Measurements from ENCODE around the gene CEPT1.

The CEPT1 gene

GRCh38 chr1:111133866-111134265, 6.2 kb upstream of the CEPT1 start:
- DNase-seq (ENCODE audit: low read depth), result no peak
- no peak overlapping the region for H3K4me3 ChIP-seq (ENCODE audit: control insufficient read depth, low read depth, low read length)
- no peak for TF ChIP-seq CTCF (IDR thresholded peaks at IDR 0.05; ENCODE audit: control insufficient read depth, insufficient read depth, low read depth, low read length, missing control alignments)

DNA sequence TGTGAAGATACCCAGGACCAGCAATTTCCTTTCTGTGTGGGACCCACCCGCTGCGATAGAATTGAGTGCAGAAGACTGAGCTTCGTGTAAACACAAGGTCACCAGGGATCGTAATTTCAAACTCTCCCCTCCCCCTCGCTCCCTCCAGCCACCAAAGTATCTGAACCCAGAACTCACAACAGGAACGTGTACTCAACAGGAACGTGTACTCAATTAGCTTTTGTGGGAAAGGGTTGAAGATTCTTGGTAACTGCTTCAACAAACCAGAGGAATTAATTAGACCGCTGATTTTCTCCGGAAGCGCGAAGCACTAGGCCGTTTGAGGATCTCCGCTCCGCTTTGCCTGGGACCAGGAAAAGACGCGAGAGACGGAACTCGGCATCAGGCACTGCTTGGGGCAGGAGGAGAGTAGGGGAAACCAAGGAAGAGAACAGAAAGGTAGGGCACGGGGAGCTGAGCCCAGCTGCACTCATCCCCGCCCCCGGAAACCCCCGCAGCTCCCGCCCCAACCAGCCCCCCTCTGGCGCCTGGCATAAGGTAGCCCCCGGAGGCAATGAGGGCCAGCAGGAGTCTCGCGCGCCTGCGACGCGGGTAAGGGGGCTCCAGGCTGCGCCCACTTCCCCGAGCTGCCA, 583 bp upstream of the CEPT1 start:
- H3K4me3 ChIP-seq (ENCODE audit: control insufficient read depth, low read depth, low read length), result peak overlapping the region; percentile 91
- no peak for DNase-seq (ENCODE audit: low read depth)
- TF ChIP-seq CTCF (IDR thresholded peaks at IDR 0.05; ENCODE audit: control insufficient read depth, insufficient read depth, low read depth, low read length, missing control alignments), result no peak

- no peak for DNase-seq (ENCODE audit: low read depth)
- no peak for TF ChIP-seq CTCF (IDR thresholded peaks at IDR 0.05; ENCODE audit: control insufficient read depth, insufficient read depth, low read depth, low read length, missing control alignments)
- H3K4me3 ChIP-seq (ENCODE audit: control insufficient read depth, low read depth, low read length), result peak overlapping the region; percentile 91
Measured at GRCh38 chr1:111140680-111140967, 601 bp downstream of the CEPT1 start.

- H3K4me3 ChIP-seq (ENCODE audit: control insufficient read depth, low read depth, low read length), result peak overlapping the region; percentile 91
- DNase-seq (ENCODE audit: low read depth), result no peak
- no peak for TF ChIP-seq CTCF (IDR thresholded peaks at IDR 0.05; ENCODE audit: control insufficient read depth, insufficient read depth, low read depth, low read length, missing control alignments)
Measured at GRCh38 chr1:111141245-111142220, 1.5 kb downstream of the CEPT1 start.

DNA sequence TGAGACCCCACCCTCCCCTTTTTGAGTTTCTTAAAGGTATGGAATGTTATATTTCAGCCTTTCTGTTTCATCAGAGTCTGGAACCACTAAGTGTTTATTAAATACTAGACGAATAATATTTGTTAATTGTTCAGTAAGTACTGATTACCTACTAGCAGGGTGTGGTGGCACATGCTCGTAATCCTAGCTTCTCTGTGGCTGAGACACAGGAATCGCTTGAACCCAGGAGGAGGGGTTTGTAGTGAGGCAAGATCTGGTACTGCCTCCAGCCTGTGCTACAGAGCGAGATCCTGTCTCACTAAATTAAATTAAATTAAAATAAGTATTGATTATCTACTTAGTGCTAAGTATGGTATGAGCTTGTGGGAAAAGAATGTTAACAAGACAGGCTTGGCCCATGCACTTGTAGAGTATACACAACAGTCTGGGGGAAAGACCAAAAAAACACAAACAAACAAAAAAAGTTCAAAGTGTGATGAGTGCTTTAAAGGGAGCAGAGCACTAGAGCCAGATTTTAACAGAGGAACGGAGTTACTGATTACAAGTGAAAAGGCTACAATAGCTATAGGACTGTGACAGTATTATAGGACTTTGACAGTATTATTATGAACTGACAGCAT, 2.4 kb downstream of the CEPT1 start:
- no peak overlapping the region for H3K4me3 ChIP-seq (ENCODE audit: control insufficient read depth, low read depth, low read length)
- no peak for DNase-seq (ENCODE audit: low read depth)
- TF ChIP-seq CTCF (IDR thresholded peaks at IDR 0.05; ENCODE audit: control insufficient read depth, insufficient read depth, low read depth, low read length, missing control alignments), result no peak

DNA sequence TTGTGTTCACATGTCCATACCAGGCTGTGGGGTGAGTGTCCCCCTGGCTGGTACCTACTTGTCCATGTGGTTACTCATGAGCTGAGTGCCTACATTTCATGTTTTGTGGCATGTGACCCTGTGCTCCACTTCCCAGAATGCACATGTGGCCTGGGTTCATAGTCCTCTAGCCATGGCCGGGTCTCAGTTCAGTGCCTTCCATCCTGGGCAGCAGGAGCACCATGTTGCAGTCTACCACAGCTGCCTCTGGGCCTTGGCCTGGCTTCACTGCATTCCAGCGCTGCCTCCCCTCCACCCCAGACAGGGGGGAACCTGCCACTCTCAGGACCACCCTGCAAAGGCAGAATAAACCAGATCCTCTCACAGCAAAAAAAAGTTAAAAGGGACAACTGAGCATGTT, 5.5 kb downstream of the CEPT1 start:
- H3K4me3 ChIP-seq (ENCODE audit: control insufficient read depth, low read depth, low read length), result no peak overlapping the region
- TF ChIP-seq CTCF (IDR thresholded peaks at IDR 0.05; ENCODE audit: control insufficient read depth, insufficient read depth, low read depth, low read length, missing control alignments), result no peak
- no peak for DNase-seq (ENCODE audit: low read depth)
